ENCODE measurements around the gene CD8B.
"Not testable (repeated sequence)": the region's sequence is repeated elsewhere in the genome, so short reads cannot be mapped to it uniquely, and the experiment has no call there.

The CD8B gene

DNA sequence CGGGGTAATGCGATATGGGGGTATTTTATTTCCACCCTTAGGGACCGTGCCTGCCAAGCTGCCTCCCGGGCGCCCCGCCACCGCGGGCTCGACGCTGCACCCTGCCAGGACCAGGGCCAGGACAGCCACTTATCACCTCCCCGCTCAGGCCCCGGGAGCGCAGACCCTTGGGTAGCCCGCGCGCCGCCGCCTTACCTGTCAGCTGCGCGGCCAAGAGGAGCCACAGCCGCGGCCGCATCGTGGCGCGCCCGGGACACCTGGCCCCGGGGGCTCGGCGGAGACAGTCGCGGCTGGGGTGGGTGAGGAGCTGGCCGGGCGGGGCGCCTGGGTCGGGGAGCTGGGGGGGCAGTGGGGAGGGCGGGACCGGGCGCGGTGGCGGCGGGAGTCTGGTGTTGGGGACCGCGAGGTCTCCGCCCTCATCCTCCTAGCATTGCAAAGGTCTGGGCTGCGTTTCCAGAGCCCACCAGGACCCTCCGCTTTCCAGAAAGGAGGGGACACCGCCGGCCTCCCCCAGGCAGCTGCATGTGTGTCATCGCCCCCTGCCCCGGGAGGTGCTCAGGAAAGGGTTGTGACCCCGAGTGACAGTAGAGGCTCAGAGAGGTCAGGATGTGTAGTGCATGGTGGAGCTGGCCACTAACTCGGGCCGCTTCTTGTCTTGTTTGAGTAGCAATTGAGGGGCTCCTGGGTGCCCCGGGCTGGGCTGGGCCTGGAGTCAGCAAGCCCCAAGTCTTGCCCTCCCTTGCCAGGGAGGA, at the start of gene CD8B:
Gene CD8B, minus strand, starts transcription at position 259 of the 752 bp plus-strand sequence. Its CDS starts 21 bp downstream, at position 238.
- DNase-seq (ENCODE audit: low read depth in 3 of 3) = not testable (repeated sequence)

DNA sequence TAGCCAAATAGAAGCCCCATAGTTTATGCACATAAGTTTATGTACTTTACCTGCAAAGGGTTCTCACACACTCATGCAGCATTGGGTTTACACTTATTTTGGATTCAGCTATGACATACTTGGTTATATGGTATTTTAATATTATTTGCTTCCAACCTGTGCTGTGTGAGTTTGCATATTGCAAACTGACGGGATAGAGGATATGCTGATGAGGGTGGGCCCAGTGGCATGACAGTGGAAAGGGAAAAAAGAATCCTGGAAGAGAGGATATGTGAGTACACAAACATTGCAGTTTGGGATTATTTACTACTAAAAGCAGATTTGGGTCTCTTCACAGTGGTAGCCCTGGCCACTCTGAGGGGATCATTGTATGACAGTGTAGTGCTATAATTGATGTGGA, 44.2 kb upstream of the CD8B start:
- DNase-seq (ENCODE audit: low read depth in 3 of 3) = not testable (repeated sequence)

DNA sequence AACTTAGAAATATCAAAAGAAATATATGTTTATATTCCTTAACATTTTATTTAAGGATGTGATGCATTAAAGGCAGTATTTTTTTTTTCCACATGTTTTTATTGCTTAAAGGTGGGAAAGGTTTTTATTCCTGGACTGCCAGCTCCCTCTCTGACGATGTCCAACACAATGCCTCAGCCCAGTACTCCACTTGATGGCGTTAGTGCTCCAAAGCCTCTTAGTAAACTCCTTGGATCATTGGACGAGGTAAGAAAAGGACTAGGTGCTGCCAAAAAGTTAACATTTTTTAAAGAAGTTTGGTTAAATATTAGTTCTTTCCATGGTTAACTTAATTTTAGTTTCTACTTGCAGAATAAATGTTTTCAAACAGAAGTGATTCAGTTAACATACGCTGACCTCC, 39.0 kb upstream of the CD8B start:
- DNase-seq (ENCODE audit: low read depth in 3 of 3) = not testable (repeated sequence)

DNA sequence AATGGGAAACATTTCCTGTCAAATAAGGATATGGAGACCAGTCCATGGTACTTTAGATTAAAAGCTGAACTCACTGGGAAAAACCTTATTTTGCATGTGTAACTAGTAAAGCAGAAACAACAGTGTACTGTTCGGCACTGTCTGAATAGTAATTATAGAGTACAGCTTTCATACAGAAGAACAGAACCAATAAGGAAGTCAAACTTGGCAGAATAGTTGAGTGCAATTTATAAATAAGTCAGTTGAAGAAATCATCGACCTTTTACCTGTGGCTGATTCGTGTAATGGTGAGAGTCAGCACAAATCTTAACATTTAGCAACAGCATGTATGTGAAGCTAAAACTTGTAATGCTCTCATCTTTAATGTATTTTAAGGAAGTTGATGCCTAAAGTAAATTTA, 24.3 kb upstream of the CD8B start:
- not testable (repeated sequence) for DNase-seq (ENCODE audit: low read depth in 3 of 3)

DNA sequence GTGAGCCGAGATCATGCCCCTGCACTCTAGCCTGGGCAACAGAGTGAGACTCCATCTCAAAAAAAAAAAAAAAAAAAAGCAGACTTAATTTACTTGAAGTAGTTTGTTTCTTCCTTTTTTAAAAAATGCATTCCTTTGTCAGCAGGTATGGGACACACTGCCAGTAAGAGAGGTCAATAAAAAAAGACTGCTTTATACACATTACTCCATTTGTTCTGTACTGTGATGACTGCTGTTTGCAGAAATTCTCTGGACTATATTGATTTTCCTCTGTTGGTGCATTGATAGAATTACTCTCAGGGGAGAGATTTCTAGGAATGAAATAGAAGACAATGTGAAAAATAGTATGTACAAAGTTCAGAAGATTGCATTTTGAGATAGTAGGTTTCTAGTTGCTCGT, 21.2 kb upstream of the CD8B start:
- DNase-seq (ENCODE audit: low read depth in 3 of 3) = not testable (repeated sequence)

DNA sequence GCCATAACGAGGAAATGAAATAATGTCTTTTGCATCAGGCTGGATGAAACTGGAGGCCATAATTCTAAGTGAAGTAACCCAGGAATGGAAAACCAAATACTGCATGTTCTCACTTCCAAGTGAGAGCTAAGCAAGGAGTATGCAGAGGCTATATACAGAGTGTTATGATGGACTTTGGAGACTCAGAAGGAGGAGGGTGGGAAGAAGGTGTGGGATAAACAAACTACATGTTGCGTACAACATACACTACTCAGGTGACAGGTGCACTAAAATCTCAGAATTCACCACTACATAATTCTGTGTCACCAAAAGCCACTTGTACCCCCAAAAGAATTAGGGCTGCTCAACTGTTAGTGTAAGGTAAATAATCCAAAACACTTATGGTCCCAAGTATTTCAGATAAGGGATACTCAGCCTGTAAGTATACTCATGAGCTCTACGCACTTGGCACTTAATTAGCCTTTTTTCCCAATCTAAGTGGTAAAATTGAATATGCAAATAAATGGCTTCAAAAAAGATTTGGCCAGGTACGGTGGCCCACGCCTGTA, 20.5 kb upstream of the CD8B start:
- DNase-seq (ENCODE audit: low read depth in 3 of 3) = not testable (repeated sequence)

DNA sequence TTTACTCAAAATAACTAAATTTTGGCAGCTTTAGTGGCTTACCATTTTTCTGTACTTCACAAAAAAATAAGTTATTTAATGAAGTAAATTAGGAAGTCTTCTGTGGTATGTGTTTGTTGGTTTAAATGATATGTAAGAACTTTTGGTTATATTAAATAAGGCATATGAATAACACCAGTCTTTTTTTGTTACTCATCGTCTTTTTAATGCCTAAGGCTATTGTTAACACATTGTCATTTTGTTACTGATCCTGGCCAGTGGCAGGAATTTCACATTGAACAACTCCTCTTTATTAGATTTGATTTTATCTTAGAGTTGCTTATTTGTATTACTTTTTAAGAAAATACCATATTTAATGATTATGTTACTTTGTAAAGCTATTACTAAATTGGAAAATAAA, 17.3 kb upstream of the CD8B start:
- not testable (repeated sequence) for DNase-seq (ENCODE audit: low read depth in 3 of 3)

DNA sequence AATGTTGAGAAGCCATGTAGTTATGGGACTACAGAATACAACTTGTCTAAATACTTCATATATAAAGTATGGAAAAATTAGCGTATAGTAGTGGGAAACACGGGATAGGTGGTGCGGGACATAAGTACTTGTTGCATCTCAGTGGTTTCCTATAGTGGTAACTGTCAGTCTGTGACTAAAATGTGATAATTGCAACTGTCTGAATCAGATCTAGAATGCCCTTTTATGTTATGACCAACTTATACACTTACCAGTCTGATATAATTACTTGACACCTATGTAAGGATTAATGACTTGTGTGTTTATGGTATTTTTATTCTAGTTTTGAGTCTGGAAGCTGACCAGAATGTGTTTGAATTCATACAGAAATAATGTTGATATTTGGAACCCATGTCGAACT, 9.3 kb upstream of the CD8B start:
- not testable (repeated sequence) for DNase-seq (ENCODE audit: low read depth in 3 of 3)

DNA sequence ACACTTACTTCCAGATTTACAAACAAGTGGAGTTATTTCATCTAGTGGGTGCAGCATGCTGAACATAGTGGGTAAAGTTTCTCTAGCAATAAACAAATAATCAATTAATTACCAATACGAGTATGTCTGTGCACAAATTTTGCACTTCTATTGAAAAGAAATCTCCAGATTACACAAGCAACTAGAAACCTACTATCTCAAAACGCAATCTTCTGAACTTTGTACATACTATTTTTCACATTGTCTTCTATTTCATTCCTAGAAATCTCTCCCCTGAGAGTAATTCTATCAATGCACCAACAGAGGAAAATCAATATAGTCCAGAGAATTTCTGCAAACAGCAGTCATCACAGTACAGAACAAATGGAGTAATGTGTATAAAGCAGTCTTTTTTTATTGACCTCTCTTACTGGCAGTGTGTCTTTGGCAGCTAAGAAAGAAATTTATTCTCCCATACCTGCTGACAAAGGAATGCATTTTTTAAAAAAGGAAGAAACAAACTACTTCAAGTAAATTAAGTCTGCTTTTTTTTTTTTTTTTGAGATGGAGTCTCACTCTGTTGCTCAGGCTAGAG, 7.3 kb upstream of the CD8B start:
- DNase-seq (ENCODE audit: low read depth in 3 of 3) = not testable (repeated sequence)

DNA sequence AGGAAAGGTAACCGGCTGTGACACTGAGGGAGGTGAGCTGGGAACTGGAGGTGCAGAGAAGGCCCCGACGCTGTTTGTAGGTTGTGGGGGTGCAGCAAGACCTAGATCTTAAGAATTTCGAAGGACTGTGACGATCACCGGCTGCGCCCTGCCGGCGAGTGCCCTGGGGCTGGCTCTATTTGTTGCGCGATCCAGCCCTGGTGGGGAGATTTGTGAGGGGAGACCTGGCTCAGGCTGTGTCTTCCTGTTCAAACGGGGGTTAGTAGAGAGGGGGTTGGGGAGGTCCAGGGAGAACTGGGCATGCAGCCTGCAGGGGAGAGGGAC, 656 bp upstream of the CD8B start:
- not testable (repeated sequence) for DNase-seq (ENCODE audit: low read depth in 3 of 3)

DNA sequence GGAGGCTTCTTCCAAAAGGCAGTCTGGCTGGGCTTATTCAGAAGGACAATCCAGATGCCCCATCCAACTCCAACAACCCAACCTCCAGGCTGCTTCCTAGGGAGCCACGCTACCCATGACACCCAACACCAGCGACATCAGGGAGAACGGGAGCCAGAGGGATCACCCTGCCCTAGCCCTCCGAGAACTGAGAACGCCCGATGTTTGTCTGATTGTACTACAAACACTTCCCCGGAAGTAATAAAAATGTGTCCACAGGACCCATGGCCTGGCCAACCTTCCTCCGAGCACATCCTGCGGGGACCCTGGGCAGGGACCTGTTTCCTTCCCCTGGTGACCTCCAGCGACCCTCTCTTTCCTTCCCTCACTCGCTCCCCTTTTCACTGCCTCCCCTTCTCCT, 511 bp downstream of the CD8B start:
- DNase-seq (ENCODE audit: low read depth in 3 of 3) = not testable (repeated sequence)

DNA sequence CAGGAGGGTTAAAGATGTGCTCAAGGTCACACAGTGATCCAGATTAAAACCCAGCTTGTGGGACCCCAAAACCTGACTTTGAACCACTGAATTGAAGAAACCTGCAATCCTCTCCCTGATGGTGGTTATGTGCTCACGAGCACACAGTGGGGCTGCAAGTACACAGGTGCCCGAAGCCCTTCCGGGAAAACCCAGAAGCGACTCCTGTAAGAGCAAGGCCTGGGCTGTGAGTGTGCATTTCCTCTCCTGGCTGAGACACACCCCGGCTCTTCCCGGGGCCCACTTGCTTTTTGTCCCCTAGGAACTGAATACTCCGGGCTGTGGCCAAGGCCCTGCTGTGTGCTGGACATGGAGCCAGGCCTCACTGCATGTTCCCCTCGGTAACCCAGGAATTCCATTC, 1.1 kb downstream of the CD8B start:
- DNase-seq (ENCODE audit: low read depth in 3 of 3) = not testable (repeated sequence)

DNA sequence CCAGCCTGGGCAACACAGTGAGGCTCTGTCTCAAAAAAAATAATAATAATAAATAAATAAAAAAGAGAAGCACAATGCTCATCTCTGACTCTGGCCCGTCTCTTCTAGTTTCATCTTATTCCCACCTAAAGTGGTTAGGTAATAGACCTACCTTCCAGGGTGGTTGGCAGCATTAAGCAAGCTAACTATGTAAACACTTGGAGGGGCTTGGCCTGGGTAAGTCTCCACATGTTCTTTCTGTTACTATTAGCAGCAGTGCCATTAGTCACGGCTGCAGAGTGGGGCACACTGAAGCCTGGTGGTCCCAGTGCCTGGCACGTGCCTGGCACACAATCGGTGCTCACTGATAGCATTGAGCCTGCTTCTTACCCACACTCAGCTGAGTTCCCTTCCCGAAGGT, 4.0 kb downstream of the CD8B start:
- not testable (repeated sequence) for DNase-seq (ENCODE audit: low read depth in 3 of 3)

DNA sequence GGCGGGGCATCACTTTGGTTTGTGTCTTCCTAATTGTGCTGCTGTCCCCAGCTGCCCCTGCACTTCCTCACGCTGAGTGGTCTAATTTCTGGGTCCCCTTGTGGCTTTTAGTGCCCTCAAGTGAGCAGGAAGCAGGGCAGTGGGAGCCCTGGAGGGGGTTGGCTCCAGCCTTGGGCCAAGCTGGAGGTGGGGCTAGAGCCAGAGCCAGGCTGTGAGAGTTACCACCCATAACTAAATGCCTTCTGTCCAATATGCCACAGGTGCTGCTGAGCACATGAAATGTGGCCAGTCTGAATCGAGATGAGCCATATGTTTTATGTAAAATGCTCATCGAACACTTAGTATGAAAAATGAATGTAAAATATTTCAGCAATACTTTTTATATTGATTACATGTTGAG, 5.2 kb downstream of the CD8B start:
- not testable (repeated sequence) for DNase-seq (ENCODE audit: low read depth in 3 of 3)

DNA sequence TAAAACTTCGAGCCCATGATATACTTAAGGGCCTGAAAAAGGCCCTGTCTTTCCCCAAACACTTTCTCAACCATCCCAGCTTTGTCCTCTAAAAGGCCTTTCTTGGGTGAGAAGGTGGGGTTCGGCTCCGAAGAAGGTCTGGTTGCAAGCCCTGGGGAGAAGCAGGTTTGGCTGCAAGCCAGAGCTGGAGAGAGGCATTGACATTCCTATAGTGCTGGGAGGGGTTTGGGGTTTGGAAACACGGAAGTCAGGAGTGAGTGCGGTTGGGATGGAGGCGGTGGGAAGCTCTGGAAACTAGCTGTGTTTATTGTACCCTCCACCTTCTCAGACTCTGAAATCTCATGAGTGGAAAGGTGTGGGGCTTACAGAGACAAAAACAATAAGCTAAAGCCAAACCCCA, 5.7 kb downstream of the CD8B start:
- DNase-seq (ENCODE audit: low read depth in 3 of 3) = not testable (repeated sequence)

DNA sequence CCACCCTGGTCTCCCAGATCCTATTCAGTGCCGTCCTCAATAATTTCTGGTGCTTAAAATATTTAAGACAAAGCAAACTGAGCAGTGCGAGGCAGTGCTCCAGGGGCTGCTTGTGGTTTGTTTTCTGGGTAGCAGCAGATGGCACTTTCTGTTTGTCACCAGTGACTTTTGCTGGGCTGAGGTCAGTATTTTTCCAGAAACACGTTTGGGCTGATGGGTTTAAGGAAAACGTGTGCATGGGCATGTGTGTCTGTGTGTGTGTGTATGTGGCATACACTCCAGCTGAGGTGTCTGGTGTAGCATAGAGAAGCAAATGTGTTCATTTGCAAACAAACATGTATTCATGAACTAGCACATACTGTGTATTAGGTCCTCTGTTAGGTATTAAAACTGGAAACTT, 10.1 kb downstream of the CD8B start:
- not testable (repeated sequence) for DNase-seq (ENCODE audit: low read depth in 3 of 3)

DNA sequence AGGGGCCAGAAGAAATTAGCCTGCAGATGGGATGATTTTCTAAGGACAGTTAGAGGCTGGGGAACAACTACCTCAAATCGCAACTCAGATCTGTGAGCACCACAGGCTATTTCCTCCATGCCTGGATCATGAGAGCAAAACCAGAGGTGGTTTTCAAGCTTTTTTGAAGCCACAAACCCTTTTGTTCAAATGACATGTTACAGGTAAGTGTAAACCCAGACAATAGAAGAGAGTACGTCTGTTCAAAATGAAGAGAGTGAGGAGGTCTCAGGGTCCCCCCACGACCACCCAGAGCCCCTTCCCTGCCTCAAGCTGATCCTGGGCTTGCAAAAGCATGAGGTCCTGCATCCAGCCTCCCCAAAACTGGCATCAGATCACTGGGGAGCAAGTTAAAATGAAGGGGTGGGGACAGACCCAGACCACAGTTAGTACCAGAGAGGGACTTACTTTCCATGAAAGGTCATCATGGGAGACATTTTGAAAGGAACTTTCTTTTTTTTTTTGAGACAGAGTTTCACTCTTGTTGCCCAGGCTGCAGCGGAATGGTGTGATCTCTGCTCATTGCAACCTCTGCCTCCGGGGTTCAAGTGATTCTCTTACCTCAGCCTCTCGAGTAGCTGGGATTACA, 19.0 kb downstream of the CD8B start:
- DNase-seq (ENCODE audit: low read depth in 3 of 3) = not testable (repeated sequence)

DNA sequence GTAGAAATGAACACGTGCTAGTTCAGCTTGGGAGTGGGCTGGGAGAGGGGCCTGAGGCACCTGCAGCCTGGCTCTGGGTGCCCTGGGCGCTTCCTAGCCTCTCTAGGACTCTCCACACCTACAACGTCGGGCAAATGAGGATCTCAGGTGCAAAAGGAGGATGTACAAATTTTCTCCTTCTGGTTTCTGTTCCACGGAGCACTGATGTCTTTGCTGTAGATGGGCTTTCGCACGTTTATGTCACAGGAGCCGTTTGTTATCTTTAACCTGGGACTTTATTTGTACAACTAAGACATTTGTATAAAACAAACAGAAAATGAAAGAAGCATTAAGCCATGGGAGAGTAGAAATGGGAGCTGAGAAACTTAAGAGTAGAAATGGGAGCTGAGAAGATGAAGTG, 20.4 kb downstream of the CD8B start:
- DNase-seq (ENCODE audit: low read depth in 3 of 3) = not testable (repeated sequence)

DNA sequence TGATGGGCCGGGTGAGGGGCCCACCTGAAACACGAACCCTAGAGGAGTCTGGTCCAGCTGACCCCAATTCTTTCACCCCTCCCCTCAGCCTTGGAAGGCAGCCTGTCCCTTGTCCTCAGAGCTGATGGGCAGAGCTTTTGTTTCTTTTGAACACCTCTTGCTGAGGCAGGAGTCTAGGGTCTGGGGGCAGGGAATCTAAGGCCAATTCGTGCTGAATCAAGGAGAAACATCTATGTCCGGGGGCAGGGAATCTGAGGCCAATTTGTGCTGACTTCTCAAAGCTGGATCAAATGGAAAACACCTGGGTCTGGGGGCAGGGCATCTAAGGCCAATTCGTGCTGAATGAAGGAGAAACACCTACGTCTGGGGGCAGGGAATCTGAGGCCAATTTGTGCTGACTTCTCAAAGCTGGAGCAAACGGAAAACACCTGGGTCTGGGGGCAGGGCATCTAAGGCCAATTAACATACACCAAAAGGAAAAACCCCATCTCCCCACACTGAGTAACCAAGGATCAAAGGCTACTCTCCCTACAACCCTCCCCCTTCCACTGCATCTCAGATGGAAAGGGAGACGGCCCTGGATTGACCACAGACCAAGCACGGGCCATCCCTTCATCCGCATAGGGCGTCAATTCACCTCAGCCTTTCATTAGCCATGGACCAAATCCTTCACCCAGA, 21.7 kb downstream of the CD8B start:
- DNase-seq (ENCODE audit: low read depth in 3 of 3) = not testable (repeated sequence)

DNA sequence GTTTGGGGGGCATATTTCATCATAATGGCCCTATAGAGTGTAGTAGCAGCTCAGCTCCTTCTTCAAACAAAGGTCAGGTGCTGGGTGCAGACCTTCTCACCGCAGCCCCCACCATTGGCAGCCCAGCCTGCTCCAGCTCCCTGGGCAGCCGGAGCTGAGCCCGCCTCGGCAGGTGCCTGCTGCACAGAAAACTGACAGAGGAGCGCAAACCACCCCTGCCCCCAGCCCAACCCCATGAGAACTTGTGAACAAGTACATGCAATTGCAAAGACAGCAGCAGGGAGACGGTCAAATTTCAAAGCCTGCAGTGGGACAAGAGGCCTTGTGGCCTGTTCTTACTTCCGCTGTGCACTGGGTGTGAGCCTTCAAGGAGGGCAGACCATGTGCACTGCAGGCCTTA, 22.2 kb downstream of the CD8B start:
- DNase-seq (ENCODE audit: low read depth in 3 of 3) = not testable (repeated sequence)

DNA sequence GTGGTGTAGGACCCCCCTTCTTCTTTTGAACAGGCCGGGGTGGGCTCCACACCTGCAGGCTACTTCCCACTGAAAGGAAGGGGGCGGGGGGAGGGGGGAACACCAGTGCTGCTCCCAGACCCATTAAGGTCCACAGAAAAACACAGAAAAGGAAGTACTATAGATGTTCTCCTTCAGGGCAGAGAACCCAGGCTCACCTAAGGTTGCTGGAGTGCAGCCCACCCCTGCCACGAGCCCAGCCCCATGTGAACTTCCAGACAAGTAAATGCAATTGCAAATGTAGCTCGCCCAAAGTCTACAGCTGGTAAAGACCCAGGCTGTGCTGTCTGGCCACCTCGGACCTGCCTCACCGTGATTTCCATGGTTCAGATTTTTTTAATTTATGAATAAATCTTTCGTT, 24.0 kb downstream of the CD8B start:
- DNase-seq (ENCODE audit: low read depth in 3 of 3) = not testable (repeated sequence)
